CD4-positive, CD25-positive, alpha-beta regulatory T cell (primary cell): ENCODE data around the gene PPP4R2. TPM values are rescaled to one million over a fixed set of nuclear protein-coding genes. Genes with fewer than 3 reads are reported as not detected.

Source experiments
- ATAC-seq, 2 donors: fragments of 150-1000 bp; cut with Tn5 transposase; one replicate each; pipeline ENCODE4 v1.10.0; 2021; ENCODE audit warnings: low read depth in 2 of 2, moderate number of reproducible peaks in 2 of 2, moderate library complexity in 1 of 2
- DNase-seq, 3 donors: peaks; one replicate each; pipeline versions ENCODE4 v3.0.0 to v3.0.0-alpha.2; 2012 to 2022; ENCODE audit warnings: mixed read lengths in 1 of 3
- H3K27ac ChIP-seq: one replicate; pipeline ENCODE4 v1.7.0; 2013; ENCODE audit warnings: mild to moderate bottlenecking, low read length; ENCODE audit not compliant: insufficient read depth, poor library complexity, severe bottlenecking
- H3K27me3 ChIP-seq: one replicate; pipeline ENCODE4 v1.7.0; 2013; ENCODE audit warnings: low read length; ENCODE audit not compliant: control insufficient read depth, insufficient read depth
- H3K36me3 ChIP-seq: one replicate; pipeline ENCODE4 v1.7.0; 2013; ENCODE audit warnings: mild to moderate bottlenecking, low read length, moderate library complexity; ENCODE audit not compliant: control insufficient read depth, insufficient read depth
- H3K4me1 ChIP-seq: 2 replicates; pipeline ENCODE4 v1.7.0; 2013; ENCODE audit warnings: mild to moderate bottlenecking, low read length; ENCODE audit not compliant: insufficient read depth, control insufficient read depth, poor library complexity, severe bottlenecking
- H3K4me3 ChIP-seq: one replicate; pipeline ENCODE4 v1.7.0; 2013; ENCODE audit warnings: low read depth, mild to moderate bottlenecking, low read length, moderate library complexity
- H3K9me3 ChIP-seq, 2 experiments: 1 replicate in 1 of 2; 2 replicates in 1 of 2; pipeline ENCODE4 v1.7.0; 2013; ENCODE audit warnings: low read length in 2 of 2, mild to moderate bottlenecking in 1 of 2, moderate library complexity in 1 of 2; ENCODE audit not compliant: control insufficient read depth in 2 of 2
- H3K27ac Mint-ChIP-seq, 3 donors: one replicate each; pipeline ENCODE4 v1.8.0; 2020 to 2022; ENCODE audit warnings: mild to moderate bottlenecking in 3 of 3, mixed read lengths in 3 of 3, moderate library complexity in 2 of 3
- H3K27me3 Mint-ChIP-seq: one replicate; pipeline ENCODE4 v1.8.0; 2022; ENCODE audit warnings: mild to moderate bottlenecking, mixed read lengths
- H3K36me3 Mint-ChIP-seq: one replicate; pipeline ENCODE4 v1.8.0; 2020; ENCODE audit warnings: mixed read lengths
- H3K4me1 Mint-ChIP-seq, 4 donors: one replicate each; pipeline ENCODE4 v1.8.0; 2020 to 2022; ENCODE audit warnings: mixed read lengths in 4 of 4, mild to moderate bottlenecking in 1 of 4
- H3K4me3 Mint-ChIP-seq, 4 donors: one replicate each; pipeline ENCODE4 v1.8.0; 2020 to 2022; ENCODE audit warnings: mild to moderate bottlenecking in 4 of 4, mixed read lengths in 4 of 4, moderate library complexity in 3 of 4
- H3K9me3 Mint-ChIP-seq, 7 donors: one replicate each; pipeline ENCODE4 v1.8.0; 2020 to 2022; ENCODE audit warnings: mixed read lengths in 7 of 7, mild to moderate bottlenecking in 3 of 7, moderate library complexity in 2 of 7
- polyA plus RNA-seq, 4 donors: library from polyadenylated mRNA; unstranded; fragments of 300-500 nt; fragmentation: Illumina TruSeq; gene quantifications; one replicate each; pipeline ENCODE4 v1.2.3, GENCODE V29; 2021
- total RNA-seq: library from RNA; stranded (reverse); gene quantifications from one replicate; pipeline ENCODE4 v1.2.3, GENCODE V29; 2022

PPP4R2 gene
- total and polyA plus RNA-seq, 5 donors from 2014 or later = 39.1 to 98.4 (median 51.7) TPM

DNA sequence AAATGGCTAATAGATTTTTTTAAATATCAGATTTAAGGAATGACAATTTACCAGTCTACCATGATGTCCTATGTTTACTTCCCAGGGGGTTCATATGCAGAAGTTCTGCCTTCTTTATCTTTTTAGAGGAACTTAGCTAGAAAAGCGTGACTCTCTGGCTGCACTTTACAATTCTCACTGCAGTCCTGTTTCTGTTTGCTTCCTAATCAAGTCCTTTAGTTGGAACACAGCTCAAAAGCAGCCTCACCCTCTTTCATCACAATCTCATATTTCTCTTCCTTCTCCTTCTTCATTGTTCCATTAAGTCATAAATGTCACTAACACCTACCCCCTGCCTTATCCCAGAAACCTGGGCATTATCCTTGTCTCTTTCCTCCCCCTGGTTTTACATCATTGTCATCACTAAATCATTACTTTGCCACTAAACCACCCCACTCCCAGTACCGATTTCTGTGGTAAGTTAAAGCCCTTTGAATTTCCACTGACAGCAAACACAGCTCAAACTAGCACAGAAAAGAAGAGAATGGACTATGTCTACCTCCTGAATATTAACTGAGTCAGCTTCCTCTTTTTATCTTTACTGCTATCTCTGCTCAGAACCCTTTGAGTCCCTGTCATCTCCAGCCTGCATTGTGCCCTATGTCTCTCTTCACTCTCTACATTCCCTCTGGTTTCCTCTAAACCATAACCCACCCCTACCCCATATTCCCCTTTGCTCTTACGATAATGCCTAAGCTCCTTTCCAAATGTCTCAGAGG lies 13.8 kb upstream of the PPP4R2 start:
- H3K4me3 Mint-ChIP-seq = no peak overlapping the region

DNA sequence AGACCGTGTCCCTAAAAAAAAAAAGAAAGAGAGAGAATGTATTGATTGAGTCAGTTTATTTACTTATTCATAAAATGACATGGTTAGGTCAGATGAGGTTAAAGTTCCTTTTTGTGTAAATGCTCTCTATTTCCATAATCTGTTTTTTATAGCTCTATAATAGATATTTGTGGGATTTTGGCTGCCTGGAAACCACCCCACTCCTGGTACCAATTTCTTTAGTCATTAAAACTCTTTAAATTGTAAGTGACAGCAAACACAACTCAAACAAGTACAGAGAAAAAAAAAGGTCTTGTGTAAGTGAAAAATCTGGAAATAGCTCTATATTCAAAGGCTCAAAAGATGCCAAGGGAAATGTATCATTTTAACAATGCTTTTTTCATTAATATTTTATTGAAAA lies 11.0 kb upstream of the PPP4R2 start:
- no peak for DNase-seq
- Mint-ChIP-seq H3K27ac (no peak overlapping the region), H3K4me3 (peak overlapping the region in 1 of 4 donors; percentile 65), H3K4me1 (peaks cover 0 to 5% (median 3%) of the 10 kb centered on the region in 4 donors), H3K9me3 (peaks cover 1 to 10% (median 5%) of the 10 kb centered on the region in 7 donors), H3K27me3 (peaks cover 13% of the 10 kb centered on the region), H3K36me3 (no peaks in the 10 kb centered on the region)
- H3K9me3 ChIP-seq = peaks cover 7 to 13% of the 10 kb centered on the region in 2 experiments
- H3K27ac ChIP-seq = no peak overlapping the region
- no peaks in the 10 kb centered on the region for H3K27me3 ChIP-seq
- H3K4me1 ChIP-seq = no peaks in the 10 kb centered on the region
- H3K4me3 ChIP-seq = no peak overlapping the region
- ATAC-seq = no peak
- H3K36me3 ChIP-seq = no peaks in the 10 kb centered on the region

More for the DNA sequence above, 13.8 kb upstream of the PPP4R2 start:
- Mint-ChIP-seq H3K27me3 (peaks cover 20% of the 10 kb centered on the region), H3K27ac (no peak overlapping the region), H3K4me1 (peaks cover 0 to 10% (median 3%) of the 10 kb centered on the region in 4 donors), H3K36me3 (no peaks in the 10 kb centered on the region), H3K9me3 (peaks cover 1 to 10% (median 5%) of the 10 kb centered on the region in 7 donors)
- Histone ChIP-seq H3K27me3 (no peaks in the 10 kb centered on the region), H3K9me3 (peaks cover 7 to 13% of the 10 kb centered on the region in 2 experiments), H3K36me3 (no peaks in the 10 kb centered on the region), H3K4me3 (no peak overlapping the region), H3K4me1 (no peaks in the 10 kb centered on the region), H3K27ac (no peak overlapping the region)
- ATAC-seq = no peak
- no peak for DNase-seq

DNA sequence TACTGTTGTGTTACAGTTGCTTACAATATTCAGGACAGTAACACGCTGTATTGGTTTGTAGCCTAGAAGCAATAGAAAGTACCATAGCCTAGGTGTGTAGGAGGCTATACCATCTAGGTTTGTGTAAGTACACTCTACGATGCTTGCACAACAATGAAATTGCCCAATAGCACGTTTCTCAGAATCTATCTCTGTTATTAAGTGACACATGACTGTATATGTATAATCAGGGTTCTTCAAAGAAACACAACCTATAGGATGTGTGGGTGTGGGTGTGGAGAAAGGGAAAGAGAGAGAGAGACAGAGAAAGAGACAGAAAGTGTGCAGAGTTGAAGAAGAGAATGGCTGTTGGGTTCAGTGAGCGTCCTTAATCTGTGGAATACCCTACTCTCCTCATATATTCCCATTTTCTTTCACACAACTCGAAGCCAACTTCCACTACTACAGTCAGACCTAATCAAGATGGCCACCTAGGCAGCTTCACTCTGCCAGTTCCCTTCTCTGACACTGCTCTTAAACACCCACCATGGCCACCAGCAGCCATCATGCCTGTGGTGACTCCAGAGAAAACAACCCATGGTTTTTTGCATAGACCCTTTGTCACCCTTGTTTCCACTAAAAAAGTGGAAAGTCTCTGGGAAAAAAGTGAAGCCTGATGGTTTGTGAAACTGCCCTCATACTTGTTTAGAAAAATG lies 5.8 kb upstream of the PPP4R2 start:
- Mint-ChIP-seq H3K36me3 (no peaks in the 10 kb centered on the region), H3K4me3 (no peak overlapping the region), H3K4me1 (peaks cover 0 to 8% (median 4%) of the 10 kb centered on the region in 4 donors), H3K27me3 (peaks cover 4% of the 10 kb centered on the region), H3K27ac (no peak overlapping the region), H3K9me3 (peaks cover 0 to 6% (median 3%) of the 10 kb centered on the region in 7 donors)
- ATAC-seq (no peak), DNase-seq (no peak)
- Histone ChIP-seq H3K9me3 (peaks cover 3 to 4% of the 10 kb centered on the region in 2 experiments), H3K36me3 (no peaks in the 10 kb centered on the region), H3K4me1 (no peaks in the 10 kb centered on the region), H3K27ac (no peak overlapping the region), H3K27me3 (no peaks in the 10 kb centered on the region), H3K4me3 (no peak overlapping the region)

DNA sequence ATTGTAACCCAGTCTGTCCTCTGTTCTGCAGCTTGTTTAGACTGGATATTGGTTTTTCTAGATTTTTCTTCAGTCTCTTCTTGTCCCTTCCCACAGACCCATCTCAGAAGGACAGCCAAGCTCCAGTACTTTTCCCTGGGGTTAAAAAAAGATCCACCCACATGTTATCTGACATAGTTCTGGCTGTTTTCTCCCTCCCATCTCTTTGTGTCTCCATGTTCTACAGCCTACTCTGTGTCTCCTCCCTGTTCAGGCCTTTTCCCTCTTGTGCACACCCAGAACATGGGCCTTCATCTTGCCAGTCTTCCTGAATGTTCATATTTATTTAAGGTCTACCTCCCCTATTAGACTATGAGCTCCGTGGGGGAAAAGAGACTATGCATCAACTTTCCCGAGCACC lies 5.1 kb upstream of the PPP4R2 start:
- peaks cover 0 to 3% (median 0%) of the 10 kb centered on the region in 7 donors for H3K9me3 Mint-ChIP-seq
- ATAC-seq = no peak
- no peaks in the 10 kb centered on the region for H3K9me3 ChIP-seq
- H3K4me3 Mint-ChIP-seq = peak overlapping the region in 1 of 4 donors; percentile 69
- peaks cover 4% of the 10 kb centered on the region for H3K27me3 Mint-ChIP-seq
- peaks cover 6% of the 10 kb centered on the region for H3K4me1 ChIP-seq
- peak overlapping the region in 1 of 3 donors; percentile 58 for H3K27ac Mint-ChIP-seq
- peaks cover 0 to 8% (median 3%) of the 10 kb centered on the region in 4 donors for H3K4me1 Mint-ChIP-seq
- H3K36me3 ChIP-seq = no peaks in the 10 kb centered on the region
- H3K27me3 ChIP-seq = no peaks in the 10 kb centered on the region
- H3K36me3 Mint-ChIP-seq = no peaks in the 10 kb centered on the region
- H3K4me3 ChIP-seq = no peak overlapping the region
- H3K27ac ChIP-seq = no peak overlapping the region
- DNase-seq = no peak

DNA sequence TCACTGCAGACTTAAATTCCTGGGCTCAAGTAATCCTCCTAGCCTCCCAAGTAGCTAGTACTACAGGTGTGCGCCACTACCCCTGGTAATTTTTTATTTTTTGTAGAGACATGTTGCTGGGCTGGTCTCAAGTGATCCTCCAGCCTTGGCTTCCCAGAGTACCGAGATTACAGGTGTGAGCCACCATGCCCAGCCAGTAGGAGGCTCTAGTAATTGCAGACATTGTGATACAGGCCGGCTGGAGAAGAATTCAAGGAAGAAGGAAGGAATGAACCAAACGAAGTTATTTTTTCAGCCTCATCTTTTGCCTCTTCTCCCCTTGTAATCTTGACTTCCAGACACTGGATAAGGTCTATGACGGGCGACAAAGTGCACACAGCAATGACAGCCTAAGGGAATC lies 3.2 kb upstream of the PPP4R2 start:
- Mint-ChIP-seq H3K36me3 (peaks cover 5% of the 10 kb centered on the region), H3K4me1 (peaks cover 6 to 16% (median 11%) of the 10 kb centered on the region in 4 donors), H3K27ac (no peak overlapping the region), H3K27me3 (no peaks in the 10 kb centered on the region), H3K9me3 (peaks cover 0 to 3% (median 0%) of the 10 kb centered on the region in 7 donors), H3K4me3 (peak overlapping the region in 2 of 4 donors; percentile 70 to 80)
- no peaks in the 10 kb centered on the region for H3K9me3 ChIP-seq
- ATAC-seq (no peak), DNase-seq (no peak)
- no peaks in the 10 kb centered on the region for H3K27me3 ChIP-seq
- H3K4me3 ChIP-seq = no peak overlapping the region
- H3K4me1 ChIP-seq = peaks cover 16% of the 10 kb centered on the region
- H3K36me3 ChIP-seq = no peaks in the 10 kb centered on the region
- H3K27ac ChIP-seq = no peak overlapping the region

DNA sequence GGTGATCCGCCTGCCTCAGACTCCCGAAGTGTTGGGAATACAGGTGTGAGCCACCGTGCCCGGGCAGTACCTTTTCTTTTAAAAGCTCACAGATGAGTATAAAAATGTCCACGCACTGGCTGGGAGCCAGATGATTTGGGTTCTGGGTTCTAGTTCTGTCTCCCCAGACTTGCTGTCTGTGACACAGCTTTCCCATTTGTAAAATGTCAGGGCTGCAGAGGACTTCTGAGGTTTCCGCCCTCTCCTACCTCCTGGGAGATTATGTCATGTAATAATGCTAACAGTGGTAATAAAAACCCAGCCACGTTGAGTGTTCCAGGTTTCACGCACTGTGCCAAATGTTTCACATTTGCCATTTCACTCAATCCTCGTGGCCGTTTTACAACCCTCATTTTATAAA lies 1.3 kb upstream of the PPP4R2 start:
- peak overlapping the region in 3 of 4 donors; percentile 67 to 99 (median 92) for H3K4me3 Mint-ChIP-seq

GRCh38 chr3:72996121-72996472 lies 514 bp upstream of the PPP4R2 start:
- no peaks in the 10 kb centered on the region for H3K27me3 Mint-ChIP-seq
- H3K27ac Mint-ChIP-seq = peak overlapping the region; percentile 56 to 93 (median 85)
- Histone ChIP-seq H3K4me3 (peak overlapping the region; percentile 74), H3K27ac (peak overlapping the region; percentile 95), H3K27me3 (no peaks in the 10 kb centered on the region), H3K4me1 (peaks cover 43% of the 10 kb centered on the region), H3K9me3 (no peaks in the 10 kb centered on the region), H3K36me3 (peaks cover 16% of the 10 kb centered on the region)
- H3K36me3 Mint-ChIP-seq = peaks cover 14% of the 10 kb centered on the region
- H3K9me3 Mint-ChIP-seq = peaks cover 0 to 2% (median 0%) of the 10 kb centered on the region in 7 donors
- ATAC-seq (no peak), DNase-seq (no peak)
- peak overlapping the region; percentile 89 to 99 (median 94) for H3K4me3 Mint-ChIP-seq
- H3K4me1 Mint-ChIP-seq = peaks cover 25 to 41% (median 34%) of the 10 kb centered on the region in 4 donors

More for the DNA sequence above, 1.3 kb upstream of the PPP4R2 start:
- no peak for ATAC-seq
- Mint-ChIP-seq H3K4me1 (peaks cover 19 to 34% (median 27%) of the 10 kb centered on the region in 4 donors), H3K36me3 (peaks cover 9% of the 10 kb centered on the region), H3K27ac (peak overlapping the region in 2 of 3 donors; percentile 73 to 93), H3K9me3 (peaks cover 0 to 2% (median 0%) of the 10 kb centered on the region in 7 donors), H3K27me3 (no peaks in the 10 kb centered on the region)
- no peak for DNase-seq
- H3K27me3 ChIP-seq = no peaks in the 10 kb centered on the region
- no peak overlapping the region for H3K27ac ChIP-seq
- H3K4me3 ChIP-seq = no peak overlapping the region
- H3K4me1 ChIP-seq = peaks cover 36% of the 10 kb centered on the region
- no peaks in the 10 kb centered on the region for H3K9me3 ChIP-seq
- peaks cover 8% of the 10 kb centered on the region for H3K36me3 ChIP-seq
